Limb (tissue), 2 donors: ENCODE measurements around the gene C6.

Experiments
- DNase-seq, 2 donors: peaks; one replicate each; pipeline ENCODE4 v3.0.0-alpha.2; 2016; ENCODE audit errors: extremely low spot score in 2 of 2

C6 gene

GRCh38 chr5:41127967-41128690 lies 85.2 kb downstream of the C6 start:
- DNase-seq: no peak

GRCh38 chr5:41122459-41122858 lies 90.9 kb downstream of the C6 start:
- DNase-seq: no peak

- no peak for DNase-seq
These were observed 92.7 kb downstream of the C6 start for GRCh38 chr5:41120600-41120999.

- DNase-seq: no peak
These were observed 95.2 kb downstream of the C6 start for GRCh38 chr5:41118177-41118576.

GRCh38 chr5:41115281-41115680 lies 98.1 kb downstream of the C6 start:
- peak in 1 of 2 donors; percentile 23 for DNase-seq

GRCh38 chr5:41112486-41113455 lies 100.6 kb downstream of the C6 start:
- no peak for DNase-seq

GRCh38 chr5:41109186-41109585 lies 104.1 kb downstream of the C6 start:
- DNase-seq: no peak

GRCh38 chr5:41102341-41102740 lies 111.0 kb downstream of the C6 start:
- no peak for DNase-seq

GRCh38 chr5:41097642-41098041 lies 115.7 kb downstream of the C6 start:
- DNase-seq: no peak

GRCh38 chr5:41095324-41096101 lies 117.8 kb downstream of the C6 start:
- DNase-seq: no peak

- no peak for DNase-seq
These were observed 118.5 kb downstream of the C6 start for GRCh38 chr5:41094871-41095270.

- DNase-seq: no peak
These were observed 119.5 kb downstream of the C6 start for GRCh38 chr5:41093803-41094202.
